Measurements from ENCODE around the gene HUWE1. TPM values are rescaled to one million over a fixed set of nuclear protein-coding genes. Genes with fewer than 3 reads are reported as not detected.

HUWE1 gene
- total RNA-seq, 1 experiment from 2014 or later, result 376 TPM

DNA sequence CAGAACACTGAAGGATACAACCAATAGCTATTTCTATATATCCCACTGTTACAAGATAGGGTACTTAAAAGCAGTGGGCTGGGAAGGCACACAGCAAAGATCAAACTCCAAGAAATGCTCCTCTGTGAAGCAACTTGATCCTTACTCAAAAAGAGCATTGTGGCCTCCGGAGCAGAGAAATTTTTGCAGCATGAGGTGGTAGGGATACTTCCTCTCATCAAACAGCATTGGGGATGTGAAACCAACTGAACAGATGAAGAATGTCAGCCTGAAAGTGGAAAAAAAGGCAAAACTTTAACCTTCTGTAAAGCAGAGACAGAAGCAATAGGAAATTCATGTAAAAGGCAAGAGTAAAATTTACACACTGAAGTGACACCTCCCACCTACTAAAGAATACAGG lies 92.2 kb downstream of the HUWE1 start:
- H3K27me3 Mint-ChIP-seq (ENCODE audit: unreplicated experiment), result no peaks in the 10 kb centered on the region
- no peak overlapping the region for H3K4me3 Mint-ChIP-seq (ENCODE audit: low read depth, unreplicated experiment)

DNA sequence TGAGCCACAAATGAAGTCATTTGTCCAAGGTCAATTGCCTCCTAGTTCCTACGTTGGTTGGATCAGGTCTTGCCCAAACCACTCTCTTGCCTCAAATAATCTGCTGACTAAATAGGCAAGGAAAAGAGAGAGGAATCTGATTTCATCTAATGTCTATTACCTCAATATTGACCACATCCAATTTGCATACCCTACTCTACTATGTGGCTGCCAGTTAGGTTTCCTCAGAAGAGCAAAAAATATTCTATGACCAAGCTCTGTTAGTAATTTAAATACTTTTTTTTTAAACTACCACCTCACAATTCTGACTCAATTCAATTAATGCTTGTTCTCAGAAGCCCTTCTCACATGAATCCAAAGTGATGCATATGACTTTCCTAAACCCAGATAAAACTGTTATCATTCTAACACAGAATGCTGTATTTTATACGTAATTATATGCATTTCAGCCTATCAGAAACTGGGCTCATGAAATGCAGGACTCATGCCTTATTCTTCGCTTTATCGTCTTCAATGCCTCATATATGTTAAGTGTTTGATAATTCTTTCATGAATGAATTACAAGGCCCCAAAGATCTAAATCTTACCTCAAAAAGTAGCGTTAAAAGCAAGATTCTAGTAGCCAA lies 98.6 kb downstream of the HUWE1 start:
- Mint-ChIP-seq H3K36me3 (ENCODE audit: insufficient read depth, unreplicated experiment) (peaks cover 77% of the 10 kb centered on the region), H3K4me3 (ENCODE audit: low read depth, unreplicated experiment) (no peak overlapping the region), H3K27me3 (ENCODE audit: unreplicated experiment) (no peaks in the 10 kb centered on the region), H3K4me1 (ENCODE audit: low read depth, unreplicated experiment) (no peaks in the 10 kb centered on the region), H3K27ac (ENCODE audit: unreplicated experiment) (no peak overlapping the region), H3K9me3 (ENCODE audit: low read depth, unreplicated experiment) (no peaks in the 10 kb centered on the region)
- no peak for DNase-seq
- intact Hi-C loops (cut with micrococcal nuclease; ENCODE audit: unreplicated experiment), result no loop called here
- CTCF ChIA-PET, result no interaction called here
- TF ChIP-seq, protein P1, sequence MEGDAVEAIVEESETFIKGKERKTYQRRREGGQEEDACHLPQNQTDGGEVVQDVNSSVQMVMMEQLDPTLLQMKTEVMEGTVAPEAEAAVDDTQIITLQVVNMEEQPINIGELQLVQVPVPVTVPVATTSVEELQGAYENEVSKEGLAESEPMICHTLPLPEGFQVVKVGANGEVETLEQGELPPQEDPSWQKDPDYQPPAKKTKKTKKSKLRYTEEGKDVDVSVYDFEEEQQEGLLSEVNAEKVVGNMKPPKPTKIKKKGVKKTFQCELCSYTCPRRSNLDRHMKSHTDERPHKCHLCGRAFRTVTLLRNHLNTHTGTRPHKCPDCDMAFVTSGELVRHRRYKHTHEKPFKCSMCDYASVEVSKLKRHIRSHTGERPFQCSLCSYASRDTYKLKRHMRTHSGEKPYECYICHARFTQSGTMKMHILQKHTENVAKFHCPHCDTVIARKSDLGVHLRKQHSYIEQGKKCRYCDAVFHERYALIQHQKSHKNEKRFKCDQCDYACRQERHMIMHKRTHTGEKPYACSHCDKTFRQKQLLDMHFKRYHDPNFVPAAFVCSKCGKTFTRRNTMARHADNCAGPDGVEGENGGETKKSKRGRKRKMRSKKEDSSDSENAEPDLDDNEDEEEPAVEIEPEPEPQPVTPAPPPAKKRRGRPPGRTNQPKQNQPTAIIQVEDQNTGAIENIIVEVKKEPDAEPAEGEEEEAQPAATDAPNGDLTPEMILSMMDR (IDR thresholded peaks at IDR 0.05; ENCODE audit: unreplicated experiment), result no peak
- no TSS peak for BruUV-seq (replicated peaks)

More for the DNA sequence above, 92.2 kb downstream of the HUWE1 start:
- Mint-ChIP-seq H3K36me3 (ENCODE audit: insufficient read depth, unreplicated experiment) (peaks cover 61% of the 10 kb centered on the region), H3K27ac (ENCODE audit: unreplicated experiment) (no peak overlapping the region), H3K4me1 (ENCODE audit: low read depth, unreplicated experiment) (peaks cover 11% of the 10 kb centered on the region), H3K9me3 (ENCODE audit: low read depth, unreplicated experiment) (no peaks in the 10 kb centered on the region)
- intact Hi-C loops (cut with micrococcal nuclease; ENCODE audit: unreplicated experiment), result no loop called here
- no TSS peak for BruUV-seq (replicated peaks)
- TF ChIP-seq, protein P1 (IDR thresholded peaks at IDR 0.05; ENCODE audit: unreplicated experiment), result no peak
- no peak for DNase-seq
- CTCF ChIA-PET, result no interaction called here

DNA sequence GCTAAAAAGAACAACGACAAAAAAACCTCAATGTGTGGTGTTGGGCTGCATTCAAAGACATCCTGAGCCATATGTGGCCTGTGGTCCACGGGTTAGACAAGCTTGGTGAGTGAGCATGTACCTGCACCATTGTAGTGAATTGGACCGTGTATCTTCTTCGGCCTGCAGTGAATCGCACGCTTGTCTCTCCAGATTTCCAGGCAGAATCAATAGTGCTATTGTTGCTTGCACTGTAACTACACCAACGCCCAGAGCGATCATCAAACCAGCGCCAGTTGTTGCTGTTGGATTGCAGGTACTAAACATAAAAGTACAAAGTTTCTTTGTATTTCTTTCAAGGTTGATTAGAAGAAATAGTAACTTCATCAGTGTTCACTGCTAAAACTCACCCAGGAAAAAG lies 101.6 kb downstream of the HUWE1 start:
- no peaks in the 10 kb centered on the region for H3K4me1 Mint-ChIP-seq (ENCODE audit: low read depth, unreplicated experiment)
- H3K9me3 Mint-ChIP-seq (ENCODE audit: low read depth, unreplicated experiment), result no peaks in the 10 kb centered on the region
- CTCF ChIA-PET, result no interaction called here

DNA sequence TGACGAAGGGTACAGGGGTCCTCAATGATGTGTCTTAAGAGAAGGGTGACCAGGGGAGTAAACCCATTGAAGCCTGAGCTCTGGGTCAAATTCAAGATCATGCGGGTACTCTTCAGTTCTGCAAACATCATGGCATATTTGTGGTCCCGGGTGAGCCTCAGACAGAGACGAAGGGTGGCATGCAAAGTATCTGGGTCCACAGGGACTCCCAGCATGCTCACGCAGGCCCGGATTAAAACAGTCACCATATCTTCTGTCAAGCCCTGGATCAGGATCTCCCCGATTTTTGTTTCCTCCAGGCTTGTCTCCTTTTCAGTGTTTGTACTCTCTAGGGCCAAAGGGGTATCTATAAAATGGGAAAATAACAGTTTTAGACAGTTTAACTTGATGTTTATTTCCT lies 102.9 kb downstream of the HUWE1 start:
- TF ChIP-seq, protein P1 (IDR thresholded peaks at IDR 0.05; ENCODE audit: unreplicated experiment), result no peak
- Mint-ChIP-seq H3K4me1 (ENCODE audit: low read depth, unreplicated experiment) (no peaks in the 10 kb centered on the region), H3K27ac (ENCODE audit: unreplicated experiment) (no peak overlapping the region), H3K4me3 (ENCODE audit: low read depth, unreplicated experiment) (no peak overlapping the region), H3K9me3 (ENCODE audit: low read depth, unreplicated experiment) (no peaks in the 10 kb centered on the region), H3K36me3 (ENCODE audit: insufficient read depth, unreplicated experiment) (peaks cover 64% of the 10 kb centered on the region), H3K27me3 (ENCODE audit: unreplicated experiment) (no peaks in the 10 kb centered on the region)
- TSS peak; percentile 81 for BruUV-seq (replicated peaks)
- intact Hi-C loops (cut with micrococcal nuclease; ENCODE audit: unreplicated experiment), result no loop called here
- CTCF ChIA-PET, result no interaction called here
- no peak for DNase-seq

More for the DNA sequence above, 101.6 kb downstream of the HUWE1 start:
- no TSS peak for BruUV-seq (replicated peaks)
- intact Hi-C loops (cut with micrococcal nuclease; ENCODE audit: unreplicated experiment), result no loop called here
- peaks cover 77% of the 10 kb centered on the region for H3K36me3 Mint-ChIP-seq (ENCODE audit: insufficient read depth, unreplicated experiment)
- no peak overlapping the region for H3K4me3 Mint-ChIP-seq (ENCODE audit: low read depth, unreplicated experiment)
- no peak for DNase-seq
- TF ChIP-seq, protein P1 (IDR thresholded peaks at IDR 0.05; ENCODE audit: unreplicated experiment), result no peak
- no peak overlapping the region for H3K27ac Mint-ChIP-seq (ENCODE audit: unreplicated experiment)
- no peaks in the 10 kb centered on the region for H3K27me3 Mint-ChIP-seq (ENCODE audit: unreplicated experiment)

Data from Calu3 (cell line).